Mucosa of rectum (tissue), 2 donors: Measurements from ENCODE around the gene DCAF12.
"Not testable (repeated sequence)": the region's sequence is repeated elsewhere in the genome, so short reads cannot be mapped to it uniquely, and the experiment has no call there.

Experiments
- H3K27ac ChIP-seq, 2 donors: one replicate each; pipeline ENCODE4 v1.7.0; 2013; ENCODE audit warnings: inconsistent platforms in 2 of 2, low read depth in 2 of 2, low read length in 2 of 2
- H3K27me3 ChIP-seq, 2 donors: one replicate each; pipeline ENCODE4 v1.7.0; 2013; ENCODE audit warnings: low read length in 2 of 2; ENCODE audit not compliant: control insufficient read depth in 2 of 2, insufficient read depth in 2 of 2
- H3K36me3 ChIP-seq, 2 donors: one replicate each; pipeline ENCODE4 v1.7.0; 2013; ENCODE audit warnings: low read length in 2 of 2; ENCODE audit not compliant: control insufficient read depth in 2 of 2, insufficient read depth in 2 of 2
- H3K4me1 ChIP-seq, 2 donors: one replicate each; pipeline ENCODE4 v1.7.0; 2013; ENCODE audit warnings: low read length in 2 of 2, mild to moderate bottlenecking in 1 of 2; ENCODE audit not compliant: control insufficient read depth in 2 of 2, insufficient read depth in 2 of 2
- H3K4me3 ChIP-seq, 2 donors: one replicate each; pipeline ENCODE4 v1.7.0; 2013; ENCODE audit warnings: low read length in 2 of 2
- H3K9ac ChIP-seq, 2 donors: one replicate each; pipeline ENCODE4 v1.7.0; 2013; ENCODE audit warnings: low read length in 2 of 2, low read depth in 1 of 2, mild to moderate bottlenecking in 1 of 2
- H3K9me3 ChIP-seq, 2 donors: one replicate each; pipeline ENCODE4 v1.7.0; 2013; ENCODE audit warnings: low read length in 2 of 2; ENCODE audit not compliant: control insufficient read depth in 2 of 2
- donor health status: healthy.
- donor health status: Normal muscosa, but diverticular disease.

DCAF12 gene

GRCh38 chr9:34047864-34048726, 78.4 kb downstream of the DCAF12 start:
- no peaks in the 10 kb centered on the region for H3K9me3 ChIP-seq
- H3K27me3 ChIP-seq: no peaks in the 10 kb centered on the region
- peaks cover 17 to 18% of the 10 kb centered on the region in 2 donors for H3K4me1 ChIP-seq
- H3K4me3 ChIP-seq: peak overlapping the region; percentile 88 to 91
- H3K27ac ChIP-seq: peak overlapping the region; percentile 93 to 96
- no peaks in the 10 kb centered on the region for H3K36me3 ChIP-seq
- peak overlapping the region; percentile 82 to 95 for H3K9ac ChIP-seq

- H3K36me3 ChIP-seq: no peaks in the 10 kb centered on the region
- H3K27ac ChIP-seq: peak overlapping the region; percentile 67 to 70
- H3K4me1 ChIP-seq: peaks cover 17 to 18% of the 10 kb centered on the region in 2 donors
- H3K9me3 ChIP-seq: no peaks in the 10 kb centered on the region
- no peaks in the 10 kb centered on the region for H3K27me3 ChIP-seq
- H3K4me3 ChIP-seq: peak overlapping the region; percentile 53 to 91
- H3K9ac ChIP-seq: peak overlapping the region; percentile 67 to 68
Observed at GRCh38 chr9:34046784-34047379, 79.6 kb downstream of the DCAF12 start.

GRCh38 chr9:34045903-34046302, 80.6 kb downstream of the DCAF12 start:
- no peak overlapping the region for H3K4me3 ChIP-seq
- H3K9me3 ChIP-seq: no peaks in the 10 kb centered on the region
- peaks cover 17 to 18% of the 10 kb centered on the region in 2 donors for H3K4me1 ChIP-seq
- no peaks in the 10 kb centered on the region for H3K36me3 ChIP-seq
- no peaks in the 10 kb centered on the region for H3K27me3 ChIP-seq
- no peak overlapping the region for H3K9ac ChIP-seq
- no peak overlapping the region for H3K27ac ChIP-seq

GRCh38 chr9:34042074-34042473, 84.4 kb downstream of the DCAF12 start:
- not testable (repeated sequence) for H3K27me3 ChIP-seq, H3K4me1 ChIP-seq, H3K9ac ChIP-seq, H3K36me3 ChIP-seq, H3K27ac ChIP-seq, H3K9me3 ChIP-seq, H3K4me3 ChIP-seq

GRCh38 chr9:34038851-34039250, 87.6 kb downstream of the DCAF12 start:
- H3K27me3 ChIP-seq, H3K4me3 ChIP-seq, H3K36me3 ChIP-seq, H3K9me3 ChIP-seq, H3K27ac ChIP-seq, H3K9ac ChIP-seq, H3K4me1 ChIP-seq: not testable (repeated sequence)

GRCh38 chr9:34037626-34038025, 88.9 kb downstream of the DCAF12 start:
- Histone ChIP-seq H3K36me3 (no peaks in the 10 kb centered on the region), H3K27me3 (no peaks in the 10 kb centered on the region)

GRCh38 chr9:34036625-34037024, 89.9 kb downstream of the DCAF12 start:
- Histone ChIP-seq H3K4me3 (no peak overlapping the region), H3K27ac (no peak overlapping the region), H3K36me3 (peaks cover 0 to 2% of the 10 kb centered on the region in 2 donors), H3K9me3 (no peaks in the 10 kb centered on the region), H3K4me1 (no peaks in the 10 kb centered on the region), H3K9ac (no peak overlapping the region), H3K27me3 (no peaks in the 10 kb centered on the region)

More at GRCh38 chr9:34037626-34038025, 88.9 kb downstream of the DCAF12 start:
- no peak overlapping the region for H3K27ac ChIP-seq
- H3K4me1 ChIP-seq: no peaks in the 10 kb centered on the region
- no peaks in the 10 kb centered on the region for H3K9me3 ChIP-seq
- H3K9ac ChIP-seq: no peak overlapping the region
- H3K4me3 ChIP-seq: no peak overlapping the region
